SK-N-SH (cell line): ENCODE measurements around the gene SNX1. TPM values are rescaled to one million over a fixed set of nuclear protein-coding genes. Genes with fewer than 3 reads are reported as not detected.

Experiments
- CTCF ChIA-PET: fragments of 300-600, 350-600 bp; formaldehyde crosslinking; extraction: SDS; loops from one replicate; lab custom pipeline; 2021; lab: Yijun Ruan, JAX
- POLR2A ChIA-PET: fragments of 350-600 bp; sonication (Branson Sonifier 250); formaldehyde crosslinking; extraction: SDS; loops from one replicate; lab custom pipeline; 2020; ENCODE audit warnings: antibody characterized with exemption, inconsistent platforms; lab: Yijun Ruan, JAX
- DNase-seq: peaks from one replicate; pipeline ENCODE4 v3.0.0; 2012
- H2AFZ ChIP-seq: fragments of 200-600 bp; sonication (generic); 2 replicates; pipeline ENCODE4 v1.8.1; 2016; ENCODE audit warnings: antibody characterized with exemption, mild to moderate bottlenecking, low read depth
- H3F3A ChIP-seq: fragments of 200-600 bp; sonication (generic); replicated peaks from 2 replicates; pipeline ENCODE3; 2016; ENCODE audit warnings: antibody characterized with exemption, mild to moderate bottlenecking; ENCODE audit not compliant: insufficient read depth
- H3K27ac ChIP-seq, 2 experiments: fragments of 200-500 bp in 1 of 2; fragments of 200-600 bp in 1 of 2; sonication (Bioruptor generic) in 1 of 2; sonication (generic), shearing (Covaris generic) in 1 of 2; 2 replicates each; pipeline versions ENCODE4 v1.5.1 to v1.6.1; 2014 to 2016; ENCODE audit warnings: low read depth in 2 of 2, inconsistent platforms in 1 of 2, low read length in 1 of 2, mild to moderate bottlenecking in 1 of 2, mixed read lengths in 1 of 2
- H3K27me3 ChIP-seq: fragments of 200-600 bp; sonication (generic), shearing (Covaris generic); 2 replicates; pipeline ENCODE4 v1.6.1; 2016; ENCODE audit warnings: mixed run types; ENCODE audit not compliant: insufficient read depth
- H3K36me3 ChIP-seq, 2 experiments: fragments of 200-500 bp in 1 of 2; fragments of 200-600 bp in 1 of 2; sonication (Bioruptor generic) in 1 of 2; sonication (generic) in 1 of 2; replicated peaks in 1 of 2; 2 replicates each; pipeline versions ENCODE3 to v1.5.1; 2014 to 2016; ENCODE audit warnings: low read length in 1 of 2, mild to moderate bottlenecking in 1 of 2; ENCODE audit not compliant: insufficient read depth in 2 of 2, control insufficient read depth in 1 of 2
- H3K4me1 ChIP-seq, 2 experiments: fragments of 200-500 bp in 1 of 2; fragments of 200-600 bp in 1 of 2; sonication (Bioruptor generic) in 1 of 2; sonication (generic), shearing (Covaris generic) in 1 of 2; 2 replicates each; pipeline versions ENCODE4 v1.5.1 to v1.6.1; 2014 to 2016; ENCODE audit warnings: low read depth in 1 of 2, low read length in 1 of 2, mixed run types in 1 of 2; ENCODE audit not compliant: insufficient read depth in 2 of 2, control insufficient read depth in 1 of 2
- H3K4me2 ChIP-seq: fragments of 200-600 bp; sonication (generic), shearing (Covaris generic); 2 replicates; pipeline ENCODE4 v1.6.1; 2017; ENCODE audit warnings: mixed run types
- H3K4me3 ChIP-seq, 2 experiments: fragments of 200-500 bp in 1 of 2; fragments of 200-600 bp in 1 of 2; sonication (Bioruptor generic) in 1 of 2; sonication (generic), shearing (Covaris generic) in 1 of 2; 2 replicates each; pipeline versions ENCODE4 v1.5.1 to v1.8.1; 2014 to 2016; ENCODE audit warnings: low read depth in 2 of 2, inconsistent platforms in 1 of 2, low read length in 1 of 2, mild to moderate bottlenecking in 1 of 2, mixed read lengths in 1 of 2, moderate library complexity in 1 of 2
- H3K79me2 ChIP-seq: fragments of 200-600 bp; sonication (generic); 2 replicates; pipeline ENCODE4 v1.8.1; 2017; ENCODE audit warnings: mild to moderate bottlenecking; ENCODE audit not compliant: insufficient read depth
- H3K9ac ChIP-seq: fragments of 200-600 bp; sonication (generic); 2 replicates; pipeline ENCODE4 v1.6.1; 2017; ENCODE audit warnings: mixed run types
- H3K9me2 ChIP-seq: fragments of 200-600 bp; sonication (generic); 2 replicates; pipeline ENCODE4 v1.6.1; 2017; ENCODE audit warnings: mixed run types
- H3K9me3 ChIP-seq: fragments of 200-600 bp; sonication (generic); 2 replicates; pipeline ENCODE4 v1.6.1; 2017; ENCODE audit warnings: mixed run types, mild to moderate bottlenecking, moderate library complexity
- H4K20me1 ChIP-seq: fragments of 200-600 bp; sonication (generic); 2 replicates; pipeline ENCODE4 v1.6.1; 2017; ENCODE audit warnings: mild to moderate bottlenecking, mixed run types; ENCODE audit not compliant: insufficient read depth
- PBX3 ChIP-seq: IDR thresholded peaks from 2 replicates; pipeline ENCODE4; 2012
- RAD21 ChIP-seq: IDR thresholded peaks from 2 replicates; pipeline ENCODE4 v1.6.1; 2012; ENCODE audit warnings: mild to moderate bottlenecking, low read length
- SIN3A ChIP-seq: IDR thresholded peaks from 2 replicates; pipeline ENCODE4 v1.6.1; 2012; ENCODE audit warnings: low read depth, mild to moderate bottlenecking, low read length, moderate library complexity, borderline replicate concordance
- SMC3 ChIP-seq: IDR thresholded peaks from 2 replicates; pipeline ENCODE4 v1.6.1; 2012; ENCODE audit warnings: low read depth, low read length, improper control_type of control experiment
- TCF12 ChIP-seq: IDR thresholded peaks from 2 replicates; pipeline ENCODE4 v1.4.0; 2012
- ZBTB33 ChIP-seq: IDR thresholded peaks from 2 replicates; pipeline ENCODE4 v1.4.0; 2012; ENCODE audit warnings: low read depth, borderline replicate concordance
- WGBS: methylation state at CpG from one replicate; pipeline ENCODE4 v1.1.6; 2017; ENCODE audit warnings: low lambda C conversion rate; 5-methylcytosine and 5-hydroxymethylcytosine counted together
- polyA plus RNA-seq, 3 experiments: library from polyadenylated mRNA; depleted of rRNA; stranded (reverse); fragments of >200 nt; gene quantifications; 2 replicates each; pipeline ENCODE4 v1.2.3, GENCODE V29; 2012
- small RNA-seq, 7 experiments: library from RNA; depleted of rRNA; stranded (forward); fragments of <200 nt; gene quantifications; one replicate each; pipeline ENCODE3, GENCODE V24; 2012

The SNX1 gene
- polyA plus RNA-seq, 1 of the 3 experiments (the other 2 are of a cell fraction) = 80.7 TPM

- no peak for TF ChIP-seq SMC3
- no peak for TF ChIP-seq SIN3A
- no peak for TF ChIP-seq ZBTB33
- TF ChIP-seq, all 33 proteins: peak for 0
Measured at GRCh38 chr15:64185146-64185911, 89.5 kb downstream of the SNX1 start (continued).

GRCh38 chr15:64187396-64188191 lies 91.8 kb downstream of the SNX1 start:
- peaks cover 19% of the 10 kb centered on the region for H3F3A ChIP-seq
- H3K36me3 ChIP-seq = peaks cover 0 to 35% of the 10 kb centered on the region in 2 experiments
- 0 out of 2 replicates have a peak overlapping the region, but pooled peaks have one; percentile 2 for H3K4me2 ChIP-seq
- peaks cover 3 to 12% of the 10 kb centered on the region in 2 experiments; a peak in 2 of 4 replicates for H3K4me1 ChIP-seq
- H4K20me1 ChIP-seq = no peaks in the 10 kb centered on the region
- WGBS = 87% methylated on average over 2 of the region's 2 CpGs
- H3K9me3 ChIP-seq = no peaks in the 10 kb centered on the region
- DNase-seq = no peak
- POLR2A ChIA-PET = interaction anchor here (0.6 kb wide), 1 partner anchor 37 kb away, joined by 4 read pairs; no protein-coding TSS in a partner anchor
- TF ChIP-seq TCF12 (0 out of 2 replicates have a peak, but pooled peaks have one; percentile 22), RAD21 (no peak), PBX3 (peak; percentile 27; the same call in 1 of the 2 replicates)
- H3K27me3 ChIP-seq = no peaks in the 10 kb centered on the region
- H3K27ac ChIP-seq = peak overlapping the region in 1 of 2 experiments; percentile 54; a peak in 2 of 4 replicates
- H3K79me2 ChIP-seq = no peaks in the 10 kb centered on the region
- H3K9ac ChIP-seq = no peak overlapping the region
- no peak overlapping the region for H2AFZ ChIP-seq
- no peak overlapping the region for H3K4me3 ChIP-seq
- H3K9me2 ChIP-seq = no peaks in the 10 kb centered on the region
- CTCF ChIA-PET = interaction anchor here (1.5 kb wide), 1 partner anchor 23 kb away, joined by 4 read pairs; no protein-coding TSS in a partner anchor

Small RNA genes within 50 kb of the gene (small RNA-seq; reads per million reads assigned to genes)
- 0 reads per million in 7 experiments for gene RF00019

Other genes with a start within 250 kb of the SNX1 start
- 1.2 and 1.4 TPM in 2 replicates for gene DAPK2, start 49.5 kb upstream of the SNX1 start, polyA plus RNA-seq (2012; rRNA removed)
- gene CIAO2A, start 2.1 kb upstream of the SNX1 start, polyA plus RNA-seq (2012; rRNA removed) = 53.0 and 65.3 TPM in 2 replicates
- gene SNX22, start 55.7 kb downstream of the SNX1 start, polyA plus RNA-seq (2012; rRNA removed) = 0.94 and 1.2 TPM in 2 replicates
- 1,358 and 1,379 TPM in 2 replicates for gene PPIB, start 67.0 kb downstream of the SNX1 start, polyA plus RNA-seq (2012; rRNA removed)